GM12864 (cell line): Measurements from ENCODE around the gene TIMM44.
"Not testable (repeated sequence)": the region's sequence is repeated elsewhere in the genome, so short reads cannot be mapped to it uniquely, and the experiment has no call there.

ENCODE experiments used
- DNase-seq: peaks from one replicate; pipeline ENCODE4 v3.0.0-alpha.2; 2011; ENCODE audit warnings: low read depth
- H3K4me3 ChIP-seq: 2 replicates; pipeline ENCODE4 v1.5.1; 2011; ENCODE audit warnings: mild to moderate bottlenecking, low read depth, low read length, control low read depth
- TF ChIP-seq, protein P1 (sequence below): IDR thresholded peaks from 2 replicates; pipeline ENCODE4 v1.5.1; 2011; ENCODE audit warnings: low read depth, mild to moderate bottlenecking, moderate library complexity, low read length, control low read depth, inconsistent platforms; ENCODE audit errors: missing control alignments

The TIMM44 gene

DNA sequence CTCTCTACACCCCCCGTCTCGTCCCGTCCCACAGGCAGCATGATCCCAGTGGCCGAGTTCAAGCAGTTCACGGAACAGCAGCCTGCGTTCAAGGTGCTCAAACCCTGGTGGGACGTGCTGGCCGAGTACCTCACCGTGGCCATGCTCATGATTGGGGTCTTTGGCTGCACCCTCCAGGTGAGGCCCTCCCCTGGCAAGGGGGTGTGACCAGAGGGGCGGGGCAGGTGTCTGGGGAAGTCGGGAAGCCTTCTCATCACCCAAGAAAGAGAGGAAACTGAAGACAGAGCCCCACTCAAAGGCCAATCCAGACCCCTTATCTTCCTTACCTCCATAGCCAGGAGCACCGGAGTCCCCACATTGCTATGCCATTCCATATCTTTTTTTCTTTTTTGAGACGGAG is 47.9 kb downstream of the TIMM44 start:
- DNase-seq, result no peak
- TF ChIP-seq, protein P1, sequence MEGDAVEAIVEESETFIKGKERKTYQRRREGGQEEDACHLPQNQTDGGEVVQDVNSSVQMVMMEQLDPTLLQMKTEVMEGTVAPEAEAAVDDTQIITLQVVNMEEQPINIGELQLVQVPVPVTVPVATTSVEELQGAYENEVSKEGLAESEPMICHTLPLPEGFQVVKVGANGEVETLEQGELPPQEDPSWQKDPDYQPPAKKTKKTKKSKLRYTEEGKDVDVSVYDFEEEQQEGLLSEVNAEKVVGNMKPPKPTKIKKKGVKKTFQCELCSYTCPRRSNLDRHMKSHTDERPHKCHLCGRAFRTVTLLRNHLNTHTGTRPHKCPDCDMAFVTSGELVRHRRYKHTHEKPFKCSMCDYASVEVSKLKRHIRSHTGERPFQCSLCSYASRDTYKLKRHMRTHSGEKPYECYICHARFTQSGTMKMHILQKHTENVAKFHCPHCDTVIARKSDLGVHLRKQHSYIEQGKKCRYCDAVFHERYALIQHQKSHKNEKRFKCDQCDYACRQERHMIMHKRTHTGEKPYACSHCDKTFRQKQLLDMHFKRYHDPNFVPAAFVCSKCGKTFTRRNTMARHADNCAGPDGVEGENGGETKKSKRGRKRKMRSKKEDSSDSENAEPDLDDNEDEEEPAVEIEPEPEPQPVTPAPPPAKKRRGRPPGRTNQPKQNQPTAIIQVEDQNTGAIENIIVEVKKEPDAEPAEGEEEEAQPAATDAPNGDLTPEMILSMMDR, result no peak
- H3K4me3 ChIP-seq, result no peak overlapping the region

DNA sequence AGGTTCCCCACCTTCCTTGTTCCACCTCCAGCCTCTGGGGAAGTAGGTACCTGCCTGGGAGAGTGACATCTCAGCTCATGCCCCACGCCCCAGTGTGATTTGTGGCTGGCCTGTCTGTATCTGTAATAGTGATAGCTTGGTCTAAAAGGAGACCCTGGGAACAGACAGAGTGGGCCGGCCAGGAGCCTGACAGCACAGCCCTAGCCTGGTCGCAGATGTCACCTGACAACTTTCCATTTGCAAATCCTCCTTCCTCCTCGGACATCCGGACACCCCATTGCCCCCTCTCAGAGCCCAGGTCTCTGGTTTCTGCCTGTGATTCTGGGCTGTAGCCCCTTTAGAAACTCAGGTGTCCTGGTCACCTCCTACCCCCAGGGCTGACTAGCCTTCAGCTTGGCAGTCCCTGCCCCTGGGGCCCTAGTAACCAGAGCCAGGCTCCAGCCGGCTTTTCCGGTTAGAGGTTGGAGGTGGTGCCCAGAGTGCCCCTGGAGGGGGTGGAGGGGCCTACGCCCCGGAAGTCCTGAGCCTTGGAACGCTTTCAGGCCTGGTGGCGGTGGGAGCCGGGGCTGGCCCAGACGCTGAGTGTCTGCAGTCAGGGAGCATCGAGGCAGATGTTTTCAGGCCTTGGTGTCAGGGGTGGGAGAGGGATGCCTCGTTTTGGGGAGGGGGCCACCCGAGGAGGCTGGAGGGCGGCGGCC is 48.7 kb downstream of the TIMM44 start:
- TF ChIP-seq, protein P1, result no peak
- no peak overlapping the region for H3K4me3 ChIP-seq
- no peak for DNase-seq

DNA sequence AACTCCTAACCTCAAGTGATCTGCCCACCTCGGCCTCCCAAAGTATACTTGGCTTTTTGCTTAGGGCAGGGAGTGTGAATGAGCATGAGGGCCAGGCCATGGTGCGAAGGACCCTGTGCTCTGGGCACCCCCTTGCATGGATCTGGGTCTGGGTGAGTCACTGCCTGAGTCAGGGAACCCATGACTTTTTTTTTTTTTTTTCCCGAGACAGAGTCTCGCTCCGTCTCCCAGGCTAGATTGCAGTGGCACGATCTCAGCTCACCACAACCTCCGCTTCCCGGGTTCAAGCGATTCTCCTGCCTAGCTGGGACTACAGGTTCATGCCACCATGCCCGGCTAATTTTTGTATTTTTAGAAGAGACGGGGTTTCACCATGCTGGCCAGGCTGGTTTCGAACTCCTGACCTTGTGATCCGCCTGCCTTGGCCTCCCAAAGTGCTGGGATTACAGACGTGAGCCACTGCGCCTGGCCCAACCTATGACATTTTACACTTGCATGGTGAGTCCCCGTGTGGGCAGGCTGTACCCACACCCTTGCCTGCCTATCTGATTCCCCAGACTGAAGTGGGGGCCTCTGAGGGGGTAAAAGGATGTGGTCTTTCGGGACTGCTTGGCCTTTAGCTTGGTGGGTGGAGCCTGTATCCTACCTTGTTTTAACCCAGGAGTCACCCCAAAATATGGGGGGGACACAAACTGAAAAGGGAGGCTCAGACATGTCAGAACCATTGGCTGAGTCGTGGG is 49.9 kb downstream of the TIMM44 start:
- DNase-seq, result not testable (repeated sequence)

DNA sequence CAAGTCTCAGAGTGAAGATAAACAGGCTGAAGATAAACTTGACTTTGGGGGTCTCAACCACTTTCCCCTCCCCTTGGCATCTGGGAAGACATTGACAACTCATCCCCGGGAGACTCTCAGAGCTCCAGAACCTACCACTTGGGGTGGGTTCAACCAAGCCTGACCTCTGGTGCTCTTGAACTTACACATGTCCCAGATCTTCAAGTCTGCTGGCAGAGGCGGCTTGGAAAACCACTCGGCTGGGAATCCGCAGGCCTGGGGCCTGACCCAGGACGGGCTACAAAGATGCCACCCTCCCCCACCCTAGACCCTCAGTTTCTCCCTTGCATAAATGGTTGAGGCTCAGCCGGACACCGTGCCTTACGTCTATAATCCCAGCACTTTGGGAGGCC is 54.6 kb downstream of the TIMM44 start:
- H3K4me3 ChIP-seq, result no peak overlapping the region
- DNase-seq, result no peak
- TF ChIP-seq, protein P1, result no peak

More for the DNA sequence above, 49.9 kb downstream of the TIMM44 start:
- H3K4me3 ChIP-seq, result not testable (repeated sequence)

DNA sequence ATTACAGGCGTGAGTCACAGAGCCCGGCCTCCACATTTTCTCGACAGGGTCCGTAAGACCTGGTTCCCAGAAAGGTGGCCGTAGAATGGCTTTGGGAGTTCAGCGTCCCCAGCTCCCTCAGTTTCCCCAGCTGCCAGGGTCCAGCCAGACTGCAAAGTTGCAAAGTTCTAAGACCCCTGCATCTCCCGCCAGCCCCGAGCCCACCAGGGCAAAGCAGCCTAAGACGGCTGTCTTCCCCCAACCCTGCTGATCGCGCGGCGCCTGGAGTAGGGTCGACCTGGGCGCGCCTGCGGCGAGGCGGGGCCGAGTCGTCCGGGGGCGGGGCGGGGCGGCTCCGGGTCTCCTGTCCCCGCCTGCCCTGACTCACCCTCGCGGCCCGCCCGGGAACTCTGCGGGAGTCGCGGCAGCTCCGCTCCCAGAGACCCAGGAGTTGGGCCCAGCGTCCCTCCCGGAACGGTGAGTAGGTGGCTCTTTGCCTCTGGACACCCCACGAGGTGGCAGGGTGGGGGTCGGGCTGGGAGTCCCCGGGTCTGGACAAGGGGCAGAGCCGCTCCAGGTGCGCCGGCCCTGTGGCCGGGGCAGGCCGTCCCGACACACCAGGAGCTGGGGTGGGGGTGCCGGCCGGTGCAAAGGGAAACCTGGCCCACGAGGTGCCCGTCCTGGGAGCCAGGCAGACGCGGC is 55.2 kb downstream of the TIMM44 start, which contains the start of gene LRRC8E:
LRRC8E (plus strand) TSS at position 366 of the 681 bp plus-strand sequence. CDS start 7,094 bp downstream, outside the sequence.
- no peak within 1 kb of the TSS for H3K4me3 ChIP-seq
- DNase-seq, result no peak
- TF ChIP-seq, protein P1, result no peak

DNA sequence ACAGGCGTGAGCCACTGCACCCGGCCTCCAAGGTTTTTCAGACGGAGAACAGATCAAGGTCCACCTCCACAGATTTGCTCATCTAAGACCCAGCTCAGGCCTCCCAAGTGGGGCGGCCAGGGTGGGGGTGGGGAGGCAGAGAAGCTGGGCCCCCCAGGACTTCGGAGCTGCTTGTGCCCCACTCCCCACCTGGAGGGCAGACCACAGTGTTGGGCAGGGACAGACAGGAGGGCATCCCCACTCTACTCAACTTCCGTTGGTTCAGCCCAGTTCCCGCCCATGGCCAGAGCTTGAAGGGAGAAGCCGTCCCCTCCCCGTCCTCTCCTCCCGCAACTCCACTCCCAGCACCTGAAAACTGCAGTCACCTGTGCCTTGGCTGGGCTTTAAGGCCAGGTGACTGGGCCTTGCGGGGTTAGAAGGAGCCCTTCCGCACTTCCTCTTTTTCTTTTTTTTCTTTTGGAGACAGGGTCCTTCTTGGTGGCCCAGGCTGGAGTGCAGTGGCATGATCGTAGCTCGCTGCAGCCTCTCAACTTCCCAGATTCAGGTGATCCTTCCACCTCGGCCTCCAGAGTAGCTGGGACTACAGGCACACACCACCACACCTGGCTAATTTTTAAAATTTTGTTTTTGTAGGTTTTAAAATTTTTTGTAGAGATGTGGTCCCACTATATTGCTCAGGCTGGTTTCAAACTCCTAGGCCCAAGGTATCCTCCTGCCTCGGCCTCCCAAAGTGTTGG is 55.9 kb downstream of the TIMM44 start:
- TF ChIP-seq, protein P1, result no peak
- DNase-seq, result no peak
- no peak overlapping the region for H3K4me3 ChIP-seq

DNA sequence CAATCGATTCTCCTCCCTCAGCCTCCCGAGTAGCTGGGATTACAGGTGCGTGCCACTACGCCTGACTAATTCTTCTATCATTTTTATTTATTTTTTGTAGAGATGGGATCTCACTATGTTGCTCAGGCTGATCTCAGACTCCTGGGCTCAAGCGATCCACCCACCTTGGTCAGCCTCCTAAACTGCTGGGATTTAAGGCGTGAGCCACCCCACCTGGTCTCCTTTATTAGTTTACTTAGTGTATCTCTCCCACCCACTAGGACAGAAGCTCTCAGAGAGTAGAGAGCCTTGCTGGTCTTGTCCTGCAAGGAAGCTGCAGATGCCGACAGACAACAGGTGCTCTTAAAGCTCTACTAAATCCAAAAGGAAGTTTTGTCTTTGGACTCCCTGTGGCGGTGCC is 57.6 kb downstream of the TIMM44 start:
- TF ChIP-seq, protein P1, result no peak
- no peak for DNase-seq
- no peak overlapping the region for H3K4me3 ChIP-seq
